Dermis microvascular lymphatic vessel endothelial cell (primary cell): ENCODE measurements around the gene RNF41. TPM values are rescaled to one million over a fixed set of nuclear protein-coding genes. Genes with fewer than 3 reads are reported as not detected.
"Not testable (repeated sequence)": the region's sequence is repeated elsewhere in the genome, so short reads cannot be mapped to it uniquely, and the experiment has no call there.

Experiments
- DNase-seq, 2 donors: peaks; one replicate each; pipeline versions ENCODE4 v3.0.0 to v3.0.0-alpha.2; 2010; ENCODE audit warnings: low read depth in 2 of 2
- total RNA-seq: library from RNA; depleted of rRNA; stranded (reverse); fragments of >200 nt; gene quantifications from 2 replicates; pipeline ENCODE4 v1.2.1, GENCODE V29; 2014

RNF41 gene
- total RNA-seq: 61.4 and 90.8 TPM in 2 replicates

- peak; percentile 86 to 97 for DNase-seq
Observed at GRCh38 chr12:56221757-56222530, at the start of gene RNF41. Gene RNF41 (minus strand): TSS chr12:56221922. CDS start chr12:56214047, 7,875 bp downstream.

- peak in 1 of 2 donors; percentile 39 for DNase-seq
Observed at GRCh38 chr12:56271031-56271430, 49.3 kb upstream of the RNF41 start.

GRCh38 chr12:56267443-56268071, 45.8 kb upstream of the RNF41 start:
- DNase-seq: no peak

GRCh38 chr12:56266693-56267442, 45.1 kb upstream of the RNF41 start, which contains the start of gene COQ10A:
Gene COQ10A (plus strand): TSS chr12:56266942. CDS start chr12:56267119, 177 bp downstream.
- DNase-seq: peak; percentile 74 to 83

GRCh38 chr12:56266068-56266692, 44.5 kb upstream of the RNF41 start:
- not testable (repeated sequence) for DNase-seq

GRCh38 chr12:56262955-56263354, 41.2 kb upstream of the RNF41 start:
- DNase-seq: not testable (repeated sequence)

- no peak for DNase-seq
Observed at GRCh38 chr12:56261503-56262232, 39.9 kb upstream of the RNF41 start.

GRCh38 chr12:56260921-56261320, 39.2 kb upstream of the RNF41 start:
- no peak for DNase-seq

GRCh38 chr12:56260380-56260779, 38.7 kb upstream of the RNF41 start:
- DNase-seq: no peak

GRCh38 chr12:56258820-56259183, 37.1 kb upstream of the RNF41 start:
- DNase-seq: no peak

GRCh38 chr12:56258068-56258819, 36.5 kb upstream of the RNF41 start, which contains the start of gene ANKRD52:
Gene ANKRD52 (minus strand): TSS chr12:56258384. CDS start chr12:56258269, 115 bp downstream.
- DNase-seq: peak; percentile 16 to 72

GRCh38 chr12:56257491-56258067, 35.9 kb upstream of the RNF41 start:
- DNase-seq: peak in 1 of 2 donors; percentile 41

- no peak for DNase-seq
Observed at GRCh38 chr12:56257071-56257470, 35.3 kb upstream of the RNF41 start.

GRCh38 chr12:56256326-56256960, 34.7 kb upstream of the RNF41 start:
- peak in 1 of 2 donors; percentile 28 for DNase-seq

- no peak for DNase-seq
Observed at GRCh38 chr12:56255671-56256070, 33.9 kb upstream of the RNF41 start.

- DNase-seq: no peak
Observed at GRCh38 chr12:56253091-56253490, 31.4 kb upstream of the RNF41 start.

GRCh38 chr12:56252649-56253048, 30.9 kb upstream of the RNF41 start:
- DNase-seq: no peak

GRCh38 chr12:56248711-56249110, 27.0 kb upstream of the RNF41 start:
- DNase-seq: no peak

GRCh38 chr12:56247923-56248322, 26.2 kb upstream of the RNF41 start:
- no peak for DNase-seq
